Transverse colon (tissue), 4 donors: ENCODE measurements around the gene C19orf12.

Experiments
- POLR2AphosphoS5 ChIP-seq, 3 donors: sonication (generic); formaldehyde crosslinking; IDR thresholded peaks; one replicate each; pipeline ENCODE4 v1.6.1; 2016; ENCODE audit warnings: antibody characterized with exemption in 3 of 3
- TF ChIP-seq, protein P1 (sequence below), 5 experiments: fragments of 200-600 bp in 3 of 5; fragments of 450-650 bp in 2 of 5; sonication (generic) in 3 of 5; IDR thresholded peaks; 1 replicate in 2 of 5; 2 replicates in 3 of 5; pipeline ENCODE4 v1.5.1; 2016 to 2017; ENCODE audit warnings: antibody characterized with exemption in 5 of 5, inconsistent platforms in 3 of 5, mild to moderate bottlenecking in 2 of 5, moderate library complexity in 1 of 5

DNA sequence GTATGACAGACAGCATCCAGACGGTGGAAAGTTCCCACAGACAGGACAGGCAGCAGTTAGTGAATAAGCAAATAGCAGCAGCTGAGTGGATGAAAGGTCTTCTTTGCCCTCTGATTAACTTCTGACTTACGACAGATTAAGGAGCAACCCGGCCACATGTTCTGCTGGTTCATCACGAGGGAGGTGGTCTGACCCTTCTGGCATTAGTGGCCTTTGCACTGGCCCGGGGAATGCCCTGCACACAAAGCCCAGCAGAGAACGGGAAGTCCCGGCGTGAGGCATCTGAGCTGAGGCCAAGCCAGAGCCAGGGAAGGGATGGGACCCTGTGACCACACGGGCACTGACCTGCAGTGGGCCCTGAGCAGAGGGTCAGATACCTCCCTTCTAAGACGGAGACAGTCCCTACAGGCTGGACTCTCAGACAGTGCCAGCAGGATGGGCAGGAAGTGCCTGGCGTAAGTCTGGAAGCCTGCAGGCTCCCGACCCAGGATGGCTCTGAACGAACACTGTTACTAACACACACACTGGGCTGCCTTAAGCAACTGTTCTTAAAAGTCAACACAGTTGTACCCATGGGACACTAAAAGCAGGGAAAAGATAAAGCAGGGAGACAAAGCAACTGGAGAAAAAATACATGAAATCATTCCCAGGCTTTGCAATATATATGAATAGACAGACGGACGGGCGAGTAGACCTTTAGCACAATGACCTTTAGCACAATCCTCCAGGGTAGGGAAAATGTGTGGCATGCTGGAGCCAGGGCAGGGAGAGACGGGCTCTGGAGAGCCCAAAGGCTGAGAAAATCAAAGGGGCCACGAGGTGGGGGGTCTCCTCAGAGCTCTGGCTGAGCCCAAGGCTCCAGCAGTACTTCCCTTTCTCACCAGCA, 6.3 kb downstream of the C19orf12 start:
- TF ChIP-seq, protein P1, sequence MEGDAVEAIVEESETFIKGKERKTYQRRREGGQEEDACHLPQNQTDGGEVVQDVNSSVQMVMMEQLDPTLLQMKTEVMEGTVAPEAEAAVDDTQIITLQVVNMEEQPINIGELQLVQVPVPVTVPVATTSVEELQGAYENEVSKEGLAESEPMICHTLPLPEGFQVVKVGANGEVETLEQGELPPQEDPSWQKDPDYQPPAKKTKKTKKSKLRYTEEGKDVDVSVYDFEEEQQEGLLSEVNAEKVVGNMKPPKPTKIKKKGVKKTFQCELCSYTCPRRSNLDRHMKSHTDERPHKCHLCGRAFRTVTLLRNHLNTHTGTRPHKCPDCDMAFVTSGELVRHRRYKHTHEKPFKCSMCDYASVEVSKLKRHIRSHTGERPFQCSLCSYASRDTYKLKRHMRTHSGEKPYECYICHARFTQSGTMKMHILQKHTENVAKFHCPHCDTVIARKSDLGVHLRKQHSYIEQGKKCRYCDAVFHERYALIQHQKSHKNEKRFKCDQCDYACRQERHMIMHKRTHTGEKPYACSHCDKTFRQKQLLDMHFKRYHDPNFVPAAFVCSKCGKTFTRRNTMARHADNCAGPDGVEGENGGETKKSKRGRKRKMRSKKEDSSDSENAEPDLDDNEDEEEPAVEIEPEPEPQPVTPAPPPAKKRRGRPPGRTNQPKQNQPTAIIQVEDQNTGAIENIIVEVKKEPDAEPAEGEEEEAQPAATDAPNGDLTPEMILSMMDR (IDR thresholded peaks at IDR 0.05), result no peak
- no peak for TF ChIP-seq POLR2AphosphoS5 (IDR thresholded peaks at IDR 0.05)
